Raji (cell line): ENCODE measurements around the gene CCNDBP1.

Source experiments
- POLR2A ChIP-seq: IDR thresholded peaks from 2 replicates; pipeline ENCODE4 v1.6.1; 2011; ENCODE audit warnings: low read depth, low read length, control low read depth; ENCODE audit not compliant: insufficient read depth

The CCNDBP1 gene

DNA sequence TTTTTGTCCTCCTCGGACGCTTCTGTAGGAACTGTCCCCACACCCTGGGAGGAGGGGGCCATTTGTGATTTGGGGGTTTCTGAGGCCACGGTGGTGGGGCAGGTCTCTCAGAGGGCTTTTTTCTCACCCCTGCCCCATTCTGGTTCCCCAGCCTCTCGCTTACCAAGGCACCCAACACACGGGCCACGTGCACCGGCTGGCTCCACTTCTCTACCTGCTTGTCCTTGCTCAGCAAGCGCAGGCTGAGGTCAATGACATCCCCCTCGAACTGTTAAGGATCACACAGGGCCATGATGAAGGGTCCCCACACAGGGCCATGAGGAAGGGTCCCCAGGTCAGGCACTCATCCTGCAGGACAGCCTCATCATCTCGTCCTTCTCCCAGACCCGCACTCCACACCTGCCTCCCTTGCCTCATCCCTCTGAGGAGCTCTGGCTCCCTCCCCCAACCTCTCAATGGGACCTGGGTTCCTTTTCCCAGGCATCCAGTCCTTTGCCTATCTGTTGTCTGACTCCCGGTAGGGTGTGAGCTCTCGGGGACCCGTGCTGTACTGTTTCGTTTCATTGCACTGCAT lies 25.1 kb downstream of the CCNDBP1 start:
- no peak for TF ChIP-seq POLR2A

DNA sequence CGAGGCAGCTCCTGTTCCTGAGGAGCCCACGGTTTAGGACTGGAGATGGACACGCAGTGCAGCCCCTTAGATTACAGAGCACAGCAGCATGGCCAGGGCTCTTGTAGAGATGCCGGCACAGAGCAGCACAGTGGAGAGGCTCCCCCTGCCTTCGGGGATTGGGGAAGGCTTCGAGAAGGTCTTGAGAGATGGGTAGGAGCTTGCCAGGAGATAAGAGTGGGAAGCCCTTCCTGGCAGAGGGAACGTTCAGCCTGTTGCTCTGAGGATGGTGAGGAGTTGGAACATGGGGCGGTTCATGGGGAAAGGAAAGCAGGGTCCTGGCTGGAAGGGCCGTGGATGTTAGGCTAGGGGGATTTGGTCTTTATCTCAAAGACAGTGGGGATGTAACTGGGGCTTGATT lies 25.6 kb downstream of the CCNDBP1 start:
- TF ChIP-seq POLR2A: no peak

GRCh38 chr15:43211224-43211735 lies 26.1 kb downstream of the CCNDBP1 start:
- no peak for TF ChIP-seq POLR2A

DNA sequence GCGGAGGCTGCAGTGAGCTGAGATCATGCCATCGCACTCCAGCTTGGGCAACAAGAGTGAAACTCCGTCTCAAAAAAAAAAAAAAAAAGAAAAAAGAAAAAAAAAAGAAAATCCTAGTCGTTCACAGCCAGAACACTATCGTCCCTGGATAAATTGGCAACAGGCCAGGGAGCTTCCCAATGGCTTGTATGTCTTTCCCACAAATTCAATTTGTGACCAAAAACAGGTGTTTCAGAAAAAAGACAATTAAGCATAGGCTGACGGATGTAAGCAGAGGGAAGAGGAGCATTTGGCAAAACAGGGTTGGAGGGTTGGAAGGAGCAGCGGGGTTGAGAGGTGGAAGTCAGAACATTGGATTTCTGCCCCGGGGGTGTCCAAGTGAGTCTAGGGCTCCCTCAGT lies 27.1 kb downstream of the CCNDBP1 start:
- TF ChIP-seq POLR2A: no peak

DNA sequence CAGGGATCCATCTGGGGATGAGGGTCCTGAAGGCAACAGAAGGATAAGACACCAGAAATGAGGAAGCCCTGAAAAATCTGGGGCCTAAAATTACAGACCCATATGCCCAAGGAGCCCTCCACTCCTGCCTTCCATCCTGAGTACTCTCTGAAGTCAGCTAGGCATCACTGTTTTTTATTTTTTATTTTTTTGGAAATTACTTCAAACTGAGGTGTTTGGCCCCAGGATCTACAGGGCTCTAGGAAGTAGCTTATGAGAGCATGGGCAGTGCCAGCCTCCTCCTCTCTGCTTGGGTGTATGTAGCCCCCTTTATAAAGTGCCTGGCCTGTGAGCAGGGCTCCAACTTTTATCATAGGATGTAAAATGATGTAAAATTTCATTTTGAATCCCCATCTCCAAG lies 27.7 kb downstream of the CCNDBP1 start:
- no peak for TF ChIP-seq POLR2A

DNA sequence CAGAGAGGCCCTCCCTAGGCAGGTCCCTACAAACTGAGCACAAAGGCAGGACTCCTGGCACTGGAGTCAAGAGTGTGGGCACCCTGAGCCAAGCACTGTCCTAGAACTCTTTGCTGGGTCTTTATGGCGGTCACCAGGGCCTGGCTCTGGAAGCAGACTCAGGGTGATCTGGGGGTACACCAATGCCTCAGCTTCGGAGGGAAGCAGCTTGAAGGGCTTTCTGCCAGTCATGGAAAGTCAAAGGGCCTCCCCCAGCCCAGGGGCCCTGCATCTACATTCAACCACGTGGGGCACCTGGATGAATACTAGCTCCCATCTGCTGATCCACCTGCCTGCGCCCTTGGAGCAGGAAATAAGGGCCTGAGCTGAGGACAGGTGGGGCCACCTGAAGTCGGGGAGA lies 28.3 kb downstream of the CCNDBP1 start:
- no peak for TF ChIP-seq POLR2A

DNA sequence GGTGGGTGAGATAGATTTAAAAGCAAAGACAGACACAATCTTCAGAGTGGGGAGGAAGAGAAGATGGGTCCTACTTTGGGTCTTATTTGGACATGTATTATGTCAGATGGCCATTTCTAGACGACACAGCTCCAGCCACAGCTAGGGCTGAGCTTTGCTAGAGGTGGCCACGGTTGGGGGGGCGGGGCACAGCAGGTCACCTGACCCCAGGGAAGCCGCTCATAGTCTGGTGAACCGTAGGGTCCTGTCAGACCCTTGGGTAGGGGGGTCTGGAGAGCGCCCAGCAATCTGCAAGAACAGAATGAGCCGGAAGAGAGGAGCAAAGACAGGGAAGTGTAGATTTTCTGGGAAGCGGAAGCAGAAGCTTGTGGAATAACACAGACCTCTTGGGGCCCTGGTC lies 29.0 kb downstream of the CCNDBP1 start:
- TF ChIP-seq POLR2A: no peak

DNA sequence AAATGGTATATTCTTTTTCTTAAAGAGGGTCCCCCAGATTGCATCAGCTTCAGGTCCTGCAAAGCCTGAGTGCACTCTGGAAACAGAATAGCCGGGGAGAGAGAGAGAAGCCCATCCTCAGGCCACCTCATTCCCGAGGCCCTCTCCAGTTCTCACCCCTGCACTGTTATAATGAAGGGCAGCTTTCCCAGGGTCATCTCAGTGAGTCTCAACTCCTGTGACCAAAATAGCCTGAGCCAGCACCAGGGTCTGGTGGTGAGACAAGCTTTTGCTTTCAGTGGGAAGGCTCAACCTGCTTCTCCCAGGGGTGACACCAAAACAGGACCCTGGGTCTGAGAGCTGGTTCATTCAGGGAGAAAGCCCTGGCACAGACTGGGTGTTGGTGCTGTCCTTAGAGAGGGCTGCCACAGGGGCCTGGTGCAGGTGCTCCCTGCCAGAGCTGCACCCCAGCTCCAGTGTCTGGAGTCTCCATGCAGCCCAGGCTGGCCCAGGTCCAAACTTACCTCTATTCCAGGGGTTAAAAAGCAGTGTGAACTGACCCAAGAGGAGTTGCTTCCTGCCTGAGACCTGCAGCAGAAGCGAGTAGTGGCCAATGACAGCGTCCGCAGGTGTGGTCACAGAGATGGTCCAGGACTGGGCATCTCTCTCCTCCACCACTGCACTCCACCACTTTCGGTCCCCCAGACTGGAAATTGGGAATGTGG lies 29.5 kb downstream of the CCNDBP1 start:
- TF ChIP-seq POLR2A: no peak

GRCh38 chr15:43215961-43216360 lies 30.8 kb downstream of the CCNDBP1 start:
- TF ChIP-seq POLR2A: no peak

GRCh38 chr15:43218908-43219706 lies 33.9 kb downstream of the CCNDBP1 start:
- no peak for TF ChIP-seq POLR2A

DNA sequence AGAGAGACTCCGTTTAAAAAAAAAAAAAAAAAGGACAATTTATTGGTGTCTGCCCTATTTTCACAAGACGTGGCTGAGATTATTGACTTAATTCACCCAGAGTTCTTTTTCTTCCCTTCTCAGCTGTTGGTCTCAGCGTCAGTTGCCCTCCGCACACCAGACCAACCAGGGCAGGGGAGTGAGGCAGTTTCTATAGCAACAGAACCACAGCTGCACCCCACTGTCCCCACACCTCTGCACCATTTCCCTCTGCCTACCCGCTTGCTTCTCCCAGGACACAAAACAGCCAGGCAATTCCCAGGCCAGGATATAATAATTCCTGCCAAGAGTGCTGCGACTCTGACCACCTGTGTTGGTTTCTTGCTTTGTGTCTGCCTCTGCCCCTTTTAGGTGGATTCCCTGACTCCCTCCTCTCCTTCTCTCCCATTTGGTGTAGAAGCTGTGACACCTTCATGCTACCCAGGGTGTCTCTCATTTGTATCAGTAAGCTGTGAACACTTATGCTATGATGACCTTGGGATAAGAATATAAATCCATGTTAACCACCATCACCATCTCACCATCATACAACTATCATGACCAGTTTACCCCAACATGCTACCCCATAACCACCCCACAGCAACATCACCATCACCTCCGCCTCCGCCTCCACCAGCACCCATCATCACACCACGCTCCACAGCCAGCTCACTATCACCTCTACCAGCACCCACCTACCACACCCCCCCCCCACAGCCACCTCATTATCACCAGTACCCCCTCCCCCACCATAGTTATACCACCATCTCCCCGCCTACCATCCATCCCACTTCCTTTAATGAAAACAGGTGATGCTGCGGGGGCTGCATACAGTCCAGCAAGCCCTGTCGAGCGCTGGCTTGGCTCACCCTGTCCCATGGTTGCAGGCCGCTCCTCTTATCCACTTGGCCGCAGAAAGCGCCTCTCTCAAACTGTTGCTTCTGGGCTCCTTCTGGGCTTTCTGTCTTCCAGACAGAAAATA lies 35.0 kb downstream of the CCNDBP1 start:
- TF ChIP-seq POLR2A: no peak

- TF ChIP-seq POLR2A: no peak
Measured at GRCh38 chr15:43220991-43221403, 35.8 kb downstream of the CCNDBP1 start, which contains the start of gene EPB42. Gene EPB42 (minus strand): TSS chr15:43221018. CDS start chr15:43220825, 193 bp downstream.

DNA sequence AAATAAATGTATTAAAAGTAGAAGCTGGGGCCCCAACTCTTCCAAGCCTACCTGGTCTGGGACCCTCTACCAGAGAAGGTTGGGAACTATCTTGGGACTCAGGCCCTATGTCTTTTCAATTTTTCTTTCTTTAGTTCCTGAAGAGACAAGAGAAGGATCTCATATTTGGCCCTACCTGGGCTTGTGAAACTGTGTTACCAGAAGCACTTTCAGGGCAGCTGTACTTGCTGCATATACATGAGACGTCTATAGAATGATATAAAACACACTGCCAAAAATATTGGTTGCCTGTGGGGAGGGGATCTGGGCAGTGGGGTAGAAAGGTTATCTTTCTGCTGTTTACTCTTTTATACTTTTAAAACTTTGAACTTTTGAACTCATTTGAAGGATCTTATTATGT lies 36.2 kb downstream of the CCNDBP1 start:
- no peak for TF ChIP-seq POLR2A

DNA sequence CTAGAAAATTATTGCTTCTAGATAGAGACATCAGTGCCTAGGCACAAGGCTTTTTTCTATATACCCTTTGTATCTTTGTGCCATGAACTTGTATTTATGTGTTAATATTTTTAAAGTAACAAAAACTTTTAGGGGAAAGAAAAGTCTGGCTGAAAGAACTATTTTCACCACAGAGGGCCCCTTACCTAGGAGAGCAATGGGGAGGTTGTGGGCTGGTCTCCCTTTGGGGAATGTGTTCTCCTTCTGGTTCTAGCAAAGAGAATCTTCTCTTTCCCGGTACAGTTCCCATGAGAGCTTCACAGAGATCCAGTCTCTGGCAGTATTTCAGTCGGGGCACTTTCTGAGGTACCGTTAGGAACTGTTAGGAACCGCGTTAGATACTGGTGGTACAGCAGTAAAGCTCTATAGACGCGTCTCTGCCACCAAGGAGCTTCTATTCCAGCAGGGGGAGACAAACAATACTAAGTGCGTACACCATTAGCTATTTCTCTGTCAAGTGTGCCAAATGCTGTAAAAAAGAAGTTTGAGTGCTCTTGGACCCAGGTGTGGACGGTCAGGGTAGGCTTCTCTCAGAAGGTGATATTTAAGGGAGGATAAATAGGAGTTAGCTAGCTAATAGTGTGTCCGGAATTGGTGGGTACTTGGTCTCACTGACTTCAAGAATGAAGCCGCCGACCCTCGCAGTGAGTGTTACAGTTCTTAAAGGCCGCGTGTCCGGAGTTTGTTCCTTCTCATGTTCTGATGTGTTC lies 40.2 kb downstream of the CCNDBP1 start:
- no peak for TF ChIP-seq POLR2A
